Mesendoderm (in vitro differentiated cells): ENCODE data around the gene FLT4.

Experiments used
- DNase-seq: peaks from one replicate; pipeline ENCODE4 v3.0.0; 2013
- H2AK5ac ChIP-seq: 2 replicates; pipeline ENCODE4 v1.6.1; 2013; ENCODE audit warnings: low read length, inconsistent platforms
- H2BK120ac ChIP-seq: 2 replicates; pipeline ENCODE4 v1.6.1; 2013; ENCODE audit warnings: low read depth, mild to moderate bottlenecking, low read length, moderate library complexity, mixed read lengths
- H2BK15ac ChIP-seq: replicated peaks from 2 replicates; pipeline ENCODE4 v1.6.1; 2013; ENCODE audit warnings: low read depth, mild to moderate bottlenecking, moderate library complexity
- H2BK5ac ChIP-seq: 2 replicates; pipeline ENCODE4 v1.6.1; 2013; ENCODE audit warnings: low read length, inconsistent platforms
- H3K18ac ChIP-seq: 2 replicates; pipeline ENCODE4 v1.6.1; 2013; ENCODE audit warnings: mild to moderate bottlenecking, low read length, mixed read lengths
- H3K23ac ChIP-seq: one replicate; pipeline ENCODE4 v1.6.1; 2013; ENCODE audit warnings: low read length
- H3K27ac ChIP-seq: 2 replicates; pipeline ENCODE4 v1.5.1; 2013; ENCODE audit warnings: low read depth, mild to moderate bottlenecking, inconsistent platforms, low read length, moderate library complexity
- H3K27me3 ChIP-seq: 2 replicates; pipeline ENCODE4 v1.6.1; 2013; ENCODE audit warnings: low read length, control low read depth, mild to moderate bottlenecking, inconsistent platforms; ENCODE audit not compliant: insufficient read depth, poor library complexity
- H3K36me3 ChIP-seq: 2 replicates; pipeline ENCODE4 v1.6.1; 2013; ENCODE audit warnings: low read length, inconsistent platforms; ENCODE audit not compliant: control insufficient read depth, insufficient read depth
- H3K4ac ChIP-seq: one replicate; pipeline ENCODE4 v1.6.1; 2013; ENCODE audit warnings: low read depth, mild to moderate bottlenecking, low read length, moderate library complexity
- H3K4me1 ChIP-seq: 2 replicates; pipeline ENCODE4 v1.6.1; 2013; ENCODE audit warnings: low read depth, low read length, inconsistent platforms; ENCODE audit not compliant: control insufficient read depth
- H3K4me2 ChIP-seq: 2 replicates; pipeline ENCODE4 v1.6.1; 2013; ENCODE audit warnings: low read length
- H3K4me3 ChIP-seq: 2 replicates; pipeline ENCODE4 v1.5.1; 2013; ENCODE audit warnings: mild to moderate bottlenecking, low read length
- H3K56ac ChIP-seq: one replicate; pipeline ENCODE4 v1.6.1; 2013; ENCODE audit warnings: low read length
- H3K79me1 ChIP-seq: 2 replicates; pipeline ENCODE4 v1.6.1; 2013; ENCODE audit warnings: low read length, inconsistent platforms
- H3K79me2 ChIP-seq: 2 replicates; pipeline ENCODE4 v1.6.1; 2013; ENCODE audit warnings: mild to moderate bottlenecking, low read length; ENCODE audit not compliant: control insufficient read depth, insufficient read depth
- H3K9ac ChIP-seq: 2 replicates; pipeline ENCODE4 v1.6.1; 2013; ENCODE audit warnings: low read length, inconsistent platforms
- H4K5ac ChIP-seq: one replicate; pipeline ENCODE4 v1.6.1; 2013; ENCODE audit warnings: low read length
- H4K8ac ChIP-seq: one replicate; pipeline ENCODE4 v1.6.1; 2013; ENCODE audit warnings: low read depth, mild to moderate bottlenecking, control low read depth, low read length, moderate library complexity
- WGBS: extraction: QIAGEN DNeasy Blood & Tissue Kit; methylation state at CpG from one replicate; pipeline ENCODE4 v1.1.7; 2013; ENCODE audit warnings: low lambda C conversion rate, missing lambda C conversion rate; ENCODE audit not compliant: insufficient coverage; ENCODE audit errors: extremely low coverage; 5-methylcytosine and 5-hydroxymethylcytosine counted together

The FLT4 gene

DNA sequence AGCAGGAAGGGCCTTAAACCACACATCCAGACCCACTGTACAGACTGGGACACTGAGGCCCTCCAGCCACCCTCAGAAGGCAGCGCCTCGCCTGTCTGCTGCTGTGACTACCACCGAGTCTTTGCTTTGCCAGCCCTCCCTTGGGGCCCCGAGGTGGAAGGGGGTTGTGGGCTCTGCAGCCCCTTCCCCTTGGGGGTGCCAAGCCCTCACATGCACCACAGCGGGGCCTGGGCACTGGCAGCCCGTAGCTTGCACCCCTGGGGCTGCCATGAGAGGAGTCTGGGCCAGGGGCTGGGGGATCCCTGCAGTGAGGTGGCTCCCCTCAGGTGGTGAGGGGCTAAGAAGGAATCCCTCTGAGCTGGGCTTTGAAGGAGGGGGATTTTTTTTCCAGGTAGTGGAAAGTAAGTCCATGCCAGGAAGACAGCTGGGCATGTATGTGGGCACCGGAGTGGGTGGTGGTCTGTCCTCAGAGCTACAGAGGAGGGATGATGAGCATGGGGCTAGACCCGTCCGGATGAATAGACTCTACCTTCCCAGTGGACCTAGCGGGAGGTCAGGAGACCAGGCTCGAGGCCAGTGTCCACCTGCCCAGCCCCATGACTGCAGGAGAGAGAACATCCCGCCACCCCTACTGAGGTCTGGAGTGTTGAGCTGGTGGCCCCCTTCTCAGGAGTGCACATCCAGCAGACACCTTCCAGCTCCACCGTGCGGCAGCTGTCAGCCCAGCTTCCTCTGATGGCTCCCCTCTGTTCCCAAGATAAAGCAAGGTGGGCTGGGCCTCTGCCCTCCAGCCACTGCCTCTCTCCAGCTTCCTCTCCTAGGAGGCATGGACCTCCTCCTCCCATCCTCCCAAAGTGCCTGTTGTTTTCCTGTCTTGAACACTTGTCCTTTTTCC, 15.9 kb downstream of the FLT4 start:
- no peaks in the 10 kb centered on the region for H3K79me2 ChIP-seq
- H3K4ac ChIP-seq, result no peak overlapping the region
- no peak overlapping the region for H4K5ac ChIP-seq
- H2BK5ac ChIP-seq, result no peak overlapping the region
- H3K27me3 ChIP-seq, result no peaks in the 10 kb centered on the region
- no CpG with 5 or more reads among the region's 14 CpGs for WGBS
- no peaks in the 10 kb centered on the region for H3K36me3 ChIP-seq
- no peak overlapping the region for H2AK5ac ChIP-seq
- no peak for DNase-seq
- no peak overlapping the region for H2BK120ac ChIP-seq
- no peak overlapping the region for H3K4me2 ChIP-seq
- H3K18ac ChIP-seq, result no peak overlapping the region
- H3K56ac ChIP-seq, result no peak overlapping the region
- H3K4me1 ChIP-seq, result no peaks in the 10 kb centered on the region
- no peaks in the 10 kb centered on the region for H3K79me1 ChIP-seq
- no peak overlapping the region for H3K4me3 ChIP-seq
- no peak overlapping the region for H2BK15ac ChIP-seq
- H3K23ac ChIP-seq, result no peak overlapping the region
- H3K9ac ChIP-seq, result no peak overlapping the region
- no peak overlapping the region for H4K8ac ChIP-seq
- no peak overlapping the region for H3K27ac ChIP-seq

DNA sequence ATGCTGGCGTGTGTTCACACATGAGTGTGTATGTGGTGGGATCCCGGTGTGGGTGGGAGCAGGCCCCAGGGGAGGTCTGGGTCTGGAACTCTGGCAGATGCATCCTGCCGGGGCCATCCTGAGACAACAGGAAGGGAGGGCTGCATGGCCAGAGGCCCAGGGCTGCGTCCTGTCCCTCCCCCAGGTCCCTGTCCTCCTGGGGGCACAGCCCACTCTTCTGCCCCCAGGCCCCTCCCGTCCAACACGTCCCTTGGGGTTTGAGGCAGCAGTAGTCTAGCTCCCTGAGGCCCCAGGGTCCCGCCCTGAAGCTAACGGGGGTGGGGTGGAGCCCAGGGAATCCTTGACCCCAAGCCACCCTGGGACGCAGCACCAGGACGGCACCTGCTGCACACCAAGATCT, 16.6 kb downstream of the FLT4 start:
- no peak overlapping the region for H4K5ac ChIP-seq
- no peak overlapping the region for H3K18ac ChIP-seq
- no peak overlapping the region for H3K23ac ChIP-seq
- H2BK15ac ChIP-seq, result no peak overlapping the region
- H2AK5ac ChIP-seq, result no peak overlapping the region
- no peak overlapping the region for H3K56ac ChIP-seq
- H3K27me3 ChIP-seq, result no peaks in the 10 kb centered on the region
- H2BK5ac ChIP-seq, result no peak overlapping the region
- H3K79me2 ChIP-seq, result no peaks in the 10 kb centered on the region
- H2BK120ac ChIP-seq, result no peak overlapping the region
- no peak overlapping the region for H3K4me3 ChIP-seq
- H3K4ac ChIP-seq, result no peak overlapping the region
- no peaks in the 10 kb centered on the region for H3K79me1 ChIP-seq
- no peak overlapping the region for H3K27ac ChIP-seq
- no peak for DNase-seq
- no peak overlapping the region for H4K8ac ChIP-seq
- no peaks in the 10 kb centered on the region for H3K4me1 ChIP-seq
- H3K9ac ChIP-seq, result no peak overlapping the region
- no CpG with 5 or more reads among the region's 10 CpGs for WGBS
- no peaks in the 10 kb centered on the region for H3K36me3 ChIP-seq
- no peak overlapping the region for H3K4me2 ChIP-seq

DNA sequence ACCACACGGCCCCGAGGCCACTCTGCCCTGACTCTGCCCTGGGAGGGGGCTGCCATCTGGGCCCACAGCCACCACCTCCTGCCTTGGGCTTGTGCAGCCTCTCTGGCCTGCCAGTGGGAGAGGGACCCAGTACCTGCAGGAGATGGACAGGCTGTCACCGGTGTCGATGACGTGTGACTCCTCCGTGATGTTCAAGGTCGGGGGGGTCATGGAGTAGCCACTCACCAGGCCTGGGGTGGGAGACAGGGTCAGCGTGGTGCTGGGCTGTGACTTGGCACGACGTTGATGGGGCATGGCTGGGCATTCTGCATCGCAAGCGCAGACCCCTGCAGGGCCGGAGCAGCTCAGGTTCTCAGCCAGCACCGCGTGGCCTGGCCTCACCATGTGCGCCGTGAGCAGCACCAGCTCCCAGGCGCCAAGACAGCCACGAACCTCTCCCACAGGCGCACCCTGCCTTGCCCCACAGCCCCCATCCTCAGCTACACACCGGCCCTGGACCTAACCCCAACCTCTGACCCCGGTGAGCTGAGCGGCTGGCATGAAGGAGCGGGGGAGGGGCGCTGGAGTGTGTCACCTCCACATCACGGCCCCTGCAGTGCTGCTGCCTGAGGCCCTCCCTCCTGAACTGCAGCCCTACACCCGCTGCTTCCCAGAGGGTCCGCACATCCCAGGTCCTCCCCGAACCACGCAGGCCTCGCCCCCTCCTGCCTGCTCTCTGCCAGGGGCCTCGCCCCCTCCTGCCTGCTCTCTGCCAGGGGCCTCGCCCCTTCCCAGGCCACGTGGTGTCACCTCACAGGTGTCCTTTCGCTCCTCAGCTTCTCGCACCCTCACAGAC, 17.6 kb downstream of the FLT4 start:
- no peak overlapping the region for H2BK120ac ChIP-seq
- H4K5ac ChIP-seq, result no peak overlapping the region
- H3K18ac ChIP-seq, result no peak overlapping the region
- no peak overlapping the region for H3K4me2 ChIP-seq
- H3K9ac ChIP-seq, result no peak overlapping the region
- no peak for DNase-seq
- H3K4me1 ChIP-seq, result no peaks in the 10 kb centered on the region
- no peaks in the 10 kb centered on the region for H3K79me2 ChIP-seq
- no peak overlapping the region for H2AK5ac ChIP-seq
- H4K8ac ChIP-seq, result no peak overlapping the region
- no peaks in the 10 kb centered on the region for H3K79me1 ChIP-seq
- H3K4me3 ChIP-seq, result no peak overlapping the region
- H3K23ac ChIP-seq, result no peak overlapping the region
- H3K56ac ChIP-seq, result no peak overlapping the region
- H2BK15ac ChIP-seq, result no peak overlapping the region
- no peaks in the 10 kb centered on the region for H3K27me3 ChIP-seq
- H3K4ac ChIP-seq, result no peak overlapping the region
- H3K27ac ChIP-seq, result no peak overlapping the region
- no peak overlapping the region for H2BK5ac ChIP-seq
- H3K36me3 ChIP-seq, result no peaks in the 10 kb centered on the region
- WGBS, result no CpG with 5 or more reads among the region's 36 CpGs

DNA sequence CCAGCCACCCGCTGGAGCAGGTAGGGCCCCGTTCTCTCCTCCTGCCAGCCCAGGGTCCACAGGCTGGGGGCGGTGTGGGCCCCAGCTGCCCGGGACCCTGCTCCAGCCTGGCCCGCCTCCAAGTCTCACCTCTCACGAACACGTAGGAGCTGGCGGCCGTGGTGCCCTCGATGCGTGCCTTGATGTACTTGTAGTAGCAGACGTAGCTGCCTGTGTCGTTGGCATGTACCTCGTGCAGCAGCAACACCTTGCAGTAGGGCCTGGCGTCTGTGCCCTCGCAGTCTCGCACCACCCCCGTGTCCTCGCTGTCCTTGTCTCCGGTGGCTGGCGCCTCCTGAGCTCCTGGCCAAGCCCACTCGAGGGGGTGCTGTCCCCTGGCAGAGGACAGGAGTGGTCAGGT, 19.0 kb downstream of the FLT4 start:
- Histone ChIP-seq H3K4me3 (no peak overlapping the region), H2BK5ac (no peak overlapping the region), H3K27me3 (no peaks in the 10 kb centered on the region), H3K4me1 (no peaks in the 10 kb centered on the region), H2BK120ac (no peak overlapping the region), H3K23ac (no peak overlapping the region), H3K4ac (no peak overlapping the region), H3K9ac (no peak overlapping the region), H4K5ac (no peak overlapping the region), H3K79me2 (no peaks in the 10 kb centered on the region), H2BK15ac (no peak overlapping the region), H3K27ac (no peak overlapping the region), H3K79me1 (no peaks in the 10 kb centered on the region), H4K8ac (no peak overlapping the region), H3K4me2 (no peak overlapping the region), H3K56ac (no peak overlapping the region), H3K18ac (no peak overlapping the region), H2AK5ac (no peak overlapping the region), H3K36me3 (no peaks in the 10 kb centered on the region)
- DNase-seq, result no peak
- WGBS, result no CpG with 5 or more reads among the region's 22 CpGs

DNA sequence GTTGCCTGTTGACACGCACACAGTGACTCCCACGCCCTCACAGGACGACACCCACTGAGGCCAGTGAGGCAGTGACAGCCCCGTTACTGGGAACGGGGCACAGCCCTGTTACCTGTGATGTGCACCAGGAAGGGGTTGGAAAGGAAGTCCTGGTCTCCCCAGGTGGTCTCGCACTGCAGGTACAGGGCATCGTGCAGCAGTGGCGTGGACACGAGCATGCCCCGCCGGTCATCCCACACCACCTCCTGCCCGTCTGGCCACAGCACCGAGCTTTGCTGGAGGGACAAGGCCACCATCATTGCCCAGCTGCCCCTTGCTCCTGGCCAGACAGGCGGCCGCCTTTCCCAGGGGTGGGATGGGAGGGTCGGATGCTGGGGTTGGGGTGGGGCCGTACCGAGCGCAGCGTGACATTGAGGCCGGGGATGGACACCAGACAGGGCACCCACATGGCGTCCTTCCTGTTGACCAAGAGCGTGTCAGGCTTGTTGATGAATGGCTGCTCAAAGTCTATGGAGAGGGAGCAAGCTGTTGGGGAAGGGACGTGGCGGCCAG, 19.5 kb downstream of the FLT4 start:
- Histone ChIP-seq H3K27me3 (no peaks in the 10 kb centered on the region), H3K23ac (no peak overlapping the region), H3K79me1 (no peaks in the 10 kb centered on the region), H3K27ac (no peak overlapping the region), H4K8ac (no peak overlapping the region), H3K4me3 (no peak overlapping the region), H2AK5ac (no peak overlapping the region), H3K79me2 (no peaks in the 10 kb centered on the region), H3K56ac (no peak overlapping the region), H3K4me2 (no peak overlapping the region), H3K18ac (no peak overlapping the region), H2BK15ac (no peak overlapping the region), H3K4ac (no peak overlapping the region), H2BK5ac (no peak overlapping the region), H2BK120ac (no peak overlapping the region), H3K4me1 (no peaks in the 10 kb centered on the region), H3K36me3 (no peaks in the 10 kb centered on the region), H4K5ac (no peak overlapping the region), H3K9ac (no peak overlapping the region)
- no CpG with 5 or more reads among the region's 25 CpGs for WGBS
- no peak for DNase-seq
